H1 (cell line): ENCODE measurements around the gene RGS13. TPM values are rescaled to one million over a fixed set of nuclear protein-coding genes. Genes with fewer than 3 reads are reported as not detected.

ENCODE experiments used
- CTCF ChIA-PET: fragments of 300-600 bp; sonication (Branson Sonifier 250); formaldehyde crosslinking; loops from one replicate; lab custom pipeline; 2021; ENCODE audit not compliant: partially characterized antibody; lab: Charles Lee
- POLR2A ChIA-PET: fragments of 300-600 bp; sonication (Branson Sonifier 250); formaldehyde crosslinking; loops from one replicate; lab custom pipeline; 2021; ENCODE audit warnings: inconsistent platforms; ENCODE audit not compliant: partially characterized antibody; lab: Charles Lee
- DNase-seq, 2 experiments: peaks; one replicate each; pipeline versions ENCODE4 v3.0.0 to v3.0.0-alpha.2; 2010 to 2022; ENCODE audit warnings: low spot score in 2 of 2, low read depth in 1 of 2, mixed read lengths in 1 of 2
- FAIRE-seq: peaks from 2 replicates; lab custom pipeline; 2011; peaks lifted over from hg19 to GRCh38; lab: Jason Lieb, UNC
- H2AFZ ChIP-seq: 2 replicates; pipeline ENCODE4 v1.8.1; 2012; ENCODE audit warnings: low read length, inconsistent platforms
- H2AK5ac ChIP-seq: 2 replicates; pipeline ENCODE4 v1.6.1; 2013; ENCODE audit warnings: low read depth, low read length
- H2BK120ac ChIP-seq: replicated peaks from 2 replicates; pipeline ENCODE3; 2013; ENCODE audit warnings: low read depth, low read length, inconsistent platforms
- H2BK12ac ChIP-seq: 2 replicates; pipeline ENCODE4 v1.6.1; 2013; ENCODE audit warnings: low read depth, low read length
- H2BK15ac ChIP-seq: 2 replicates; pipeline ENCODE4 v1.6.1; 2013; ENCODE audit warnings: low read length
- H2BK20ac ChIP-seq: 2 replicates; pipeline ENCODE4 v1.6.1; 2013; ENCODE audit warnings: low read length
- H2BK5ac ChIP-seq: 2 replicates; pipeline ENCODE4 v1.6.1; 2013; ENCODE audit warnings: low read depth, low read length
- H3K14ac ChIP-seq: 2 replicates; pipeline ENCODE4 v1.6.1; 2013; ENCODE audit warnings: inconsistent platforms; ENCODE audit not compliant: insufficient read length
- H3K18ac ChIP-seq: 2 replicates; pipeline ENCODE4 v1.6.1; 2013; ENCODE audit warnings: low read length; ENCODE audit errors: extremely low read depth
- H3K23ac ChIP-seq: 2 replicates; pipeline ENCODE4 v1.6.1; 2013; ENCODE audit warnings: inconsistent platforms; ENCODE audit not compliant: insufficient read length
- H3K23me2 ChIP-seq: 2 replicates; pipeline ENCODE4 v1.6.1; 2013; ENCODE audit warnings: low read depth, low read length
- H3K27ac ChIP-seq: 2 replicates; pipeline ENCODE4 v1.6.1; 2011; ENCODE audit warnings: low read depth, low read length, inconsistent platforms
- H3K27me3 ChIP-seq, 4 experiments: replicated peaks in 1 of 4; 1 replicate in 1 of 4; 2 replicates in 3 of 4; pipeline versions ENCODE4 v1.6.1 to v1.8.1; 2011 to 2013; ENCODE audit warnings: low read length in 3 of 4, mild to moderate bottlenecking in 3 of 4, inconsistent platforms in 2 of 4, mixed read lengths in 2 of 4, moderate library complexity in 1 of 4; ENCODE audit not compliant: control insufficient read depth in 3 of 4, insufficient read depth in 3 of 4; ENCODE audit errors: extremely low read depth in 1 of 4
- H3K36me3 ChIP-seq, 4 experiments: 2 replicates each; pipeline versions ENCODE4 v1.6.1 to v1.8.1; 2011 to 2013; ENCODE audit warnings: mild to moderate bottlenecking in 4 of 4, low read length in 3 of 4, moderate library complexity in 2 of 4, control low read depth in 1 of 4, inconsistent platforms in 1 of 4; ENCODE audit not compliant: insufficient read depth in 4 of 4, control insufficient read depth in 2 of 4
- H3K4ac ChIP-seq: replicated peaks from 2 replicates; pipeline ENCODE3; 2013; ENCODE audit warnings: low read length, low read depth, mixed read lengths, inconsistent platforms; ENCODE audit not compliant: insufficient read length
- H3K4me1 ChIP-seq, 4 experiments: replicated peaks in 1 of 4; 1 replicate in 1 of 4; 2 replicates in 3 of 4; pipeline versions ENCODE4 v1.6.1 to v1.8.1; 2011 to 2013; ENCODE audit warnings: low read length in 3 of 4, inconsistent platforms in 2 of 4, mixed read lengths in 1 of 4; ENCODE audit not compliant: insufficient read depth in 4 of 4, control insufficient read depth in 3 of 4
- H3K4me2 ChIP-seq, 2 experiments: 2 replicates each; pipeline versions ENCODE4 v1.6.1 to v1.8.1; 2011 to 2013; ENCODE audit warnings: low read depth in 2 of 2, low read length in 2 of 2, control low read depth in 1 of 2, inconsistent platforms in 1 of 2, mild to moderate bottlenecking in 1 of 2; ENCODE audit not compliant: insufficient read depth in 1 of 2
- H3K4me3 ChIP-seq, 4 experiments: fragments of 200-600, 300-600 bp in 1 of 4; sonication (generic), shearing (Covaris generic), sonication (Bioruptor Twin) in 1 of 4; 2 replicates each; pipeline versions ENCODE4 v1.5.1 to v1.8.1; 2011 to 2016; ENCODE audit warnings: low read length in 4 of 4, low read depth in 3 of 4, control low read depth in 2 of 4, inconsistent platforms in 2 of 4, mild to moderate bottlenecking in 2 of 4, mixed read lengths in 1 of 4, moderate library complexity in 1 of 4; ENCODE audit not compliant: insufficient read depth in 2 of 4; ENCODE audit errors: extremely low read depth in 1 of 4
- H3K56ac ChIP-seq: replicated peaks from 2 replicates; pipeline ENCODE3; 2013; ENCODE audit warnings: low read depth, mild to moderate bottlenecking, mixed read lengths, low read length, inconsistent platforms; ENCODE audit not compliant: insufficient read length
- H3K79me1 ChIP-seq: 2 replicates; pipeline ENCODE4 v1.6.1; 2013; ENCODE audit warnings: low read depth, low read length, control low read depth
- H3K79me2 ChIP-seq, 2 experiments: 2 replicates each; pipeline versions ENCODE4 v1.6.1 to v1.8.1; 2012 to 2013; ENCODE audit warnings: low read length in 2 of 2, mild to moderate bottlenecking in 2 of 2, inconsistent platforms in 1 of 2; ENCODE audit not compliant: insufficient read depth in 2 of 2, control insufficient read depth in 1 of 2
- H3K9ac ChIP-seq, 4 experiments: replicated peaks in 1 of 4; 1 replicate in 1 of 4; 2 replicates in 3 of 4; pipeline versions ENCODE4 v1.6.1 to v1.8.1; 2011 to 2013; ENCODE audit warnings: low read depth in 3 of 4, low read length in 3 of 4, control low read depth in 2 of 4, mild to moderate bottlenecking in 2 of 4, moderate library complexity in 2 of 4, inconsistent platforms in 1 of 4; ENCODE audit errors: extremely low read depth in 1 of 4
- H3K9me3 ChIP-seq, 2 experiments: 2 replicates each; pipeline versions ENCODE4 v1.6.1 to v1.8.1; 2012 to 2013; ENCODE audit warnings: mild to moderate bottlenecking in 2 of 2, moderate library complexity in 2 of 2, control low read depth in 1 of 2, inconsistent platforms in 1 of 2, low read depth in 1 of 2, low read length in 1 of 2, mixed read lengths in 1 of 2; ENCODE audit not compliant: insufficient read depth in 2 of 2
- H4K20me1 ChIP-seq, 2 experiments: replicated peaks in 1 of 2; 2 replicates each; pipeline versions ENCODE3 to v1.8.1; 2011 to 2013; ENCODE audit warnings: inconsistent platforms in 2 of 2, low read length in 2 of 2, mild to moderate bottlenecking in 1 of 2; ENCODE audit not compliant: insufficient read depth in 2 of 2, control insufficient read depth in 1 of 2
- H4K5ac ChIP-seq: 2 replicates; pipeline ENCODE4 v1.6.1; 2013; ENCODE audit warnings: low read length, low read depth, mixed read lengths, inconsistent platforms; ENCODE audit not compliant: insufficient read length
- H4K8ac ChIP-seq: 2 replicates; pipeline ENCODE4 v1.8.0; 2013; ENCODE audit warnings: mild to moderate bottlenecking, moderate library complexity, low read length, inconsistent platforms; ENCODE audit not compliant: insufficient read depth; ENCODE audit errors: extremely low read depth
- H4K91ac ChIP-seq: replicated peaks from 2 replicates; pipeline ENCODE3; 2013; ENCODE audit warnings: low read length, mixed read lengths, inconsistent platforms; ENCODE audit not compliant: insufficient read length
- CBX8 ChIP-seq: fragments of 300-800, 300-1000 bp; sonication (generic); IDR thresholded peaks from 2 replicates; pipeline ENCODE4 v1.7.1; 2016; ENCODE audit warnings: low read depth, low read length, borderline replicate concordance
- KDM4A ChIP-seq: IDR thresholded peaks from one replicate; pipeline ENCODE4 v1.7.1; 2012; ENCODE audit warnings: low read depth, mild to moderate bottlenecking, moderate library complexity, low read length, inconsistent platforms; ENCODE audit not compliant: severe bottlenecking
- SIRT6 ChIP-seq: IDR thresholded peaks from one replicate; pipeline ENCODE4 v1.7.1; 2012; ENCODE audit warnings: low read length, inconsistent platforms
- polyA plus RNA-seq, 7 experiments: library from polyadenylated mRNA; depleted of rRNA in 3 of 7; stranded (reverse) in 5 of 7; unstranded in 2 of 7; fragments of >200 nt in 5 of 7; fragments of 200-250 nt in 2 of 7; gene quantifications; 1 replicate in 5 of 7; 2 replicates in 1 of 7; 4 replicates in 1 of 7; pipeline versions ENCODE4 v1.2.1 to v1.2.3, GENCODE V29; 2011 to 2013; ENCODE audit warnings: missing spikeins in 2 of 7, mixed read lengths in 2 of 7
- total RNA-seq: library from RNA; stranded (reverse); fragmentation: NEBNext Ultra II Directional; extraction: Animal tissue kit (Norgen Biotek cat#: 25700); gene quantifications from 2 replicates; pipeline ENCODE4 v1.2.1, GENCODE V29; 2021
- TF ChIP-seq, protein P1 (sequence below): IDR thresholded peaks from 2 replicates; pipeline ENCODE4 v1.6.1; 2012; ENCODE audit warnings: inconsistent platforms

Gene RGS13
- total and polyA plus RNA-seq, 2 of the 8 experiments (the other 6 are each of a cell fraction or from before 2014, with no cell fraction given), result not detected

GRCh38 chr1:192689459-192689858 lies 53.5 kb downstream of the RGS13 start:
- no peak overlapping the region for H4K8ac ChIP-seq
- H3K23me2 ChIP-seq, result no peaks in the 10 kb centered on the region
- no peak overlapping the region for H3K23ac ChIP-seq
- H3K79me1 ChIP-seq, result no peaks in the 10 kb centered on the region
- H2BK5ac ChIP-seq, result no peak overlapping the region
- DNase-seq (no peak), FAIRE-seq (no peak)
- no peak overlapping the region for H3K9ac ChIP-seq
- H3K27ac ChIP-seq, result no peak overlapping the region
- H2BK120ac ChIP-seq, result no peak overlapping the region
- no peak overlapping the region for H2BK12ac ChIP-seq
- H3K14ac ChIP-seq, result no peak overlapping the region
- H3K4me2 ChIP-seq, result no peak overlapping the region
- no peak overlapping the region for H3K18ac ChIP-seq
- H4K5ac ChIP-seq, result no peak overlapping the region
- H3K4me3 ChIP-seq, result no peak overlapping the region
- no peak overlapping the region for H4K91ac ChIP-seq
- H4K20me1 ChIP-seq, result no peaks in the 10 kb centered on the region
- H2AFZ ChIP-seq, result no peak overlapping the region
- H2AK5ac ChIP-seq, result no peak overlapping the region
- no peak overlapping the region for H2BK20ac ChIP-seq
- no peaks in the 10 kb centered on the region for H3K27me3 ChIP-seq
- ChIA-PET CTCF (no interaction called here), POLR2A (no interaction called here)
- peaks cover 6% of the 10 kb centered on the region in 2 experiments; a peak in 3 of 4 replicates for H3K9me3 ChIP-seq
- H3K56ac ChIP-seq, result no peak overlapping the region
- H3K36me3 ChIP-seq, result no peaks in the 10 kb centered on the region; a peak in 1 of 8 replicates
- no peak overlapping the region for H2BK15ac ChIP-seq
- H3K4me1 ChIP-seq, result no peaks in the 10 kb centered on the region
- H3K79me2 ChIP-seq, result no peaks in the 10 kb centered on the region
- no peak overlapping the region for H3K4ac ChIP-seq
- TF ChIP-seq CBX8, result no peak
- TF ChIP-seq, protein P1, sequence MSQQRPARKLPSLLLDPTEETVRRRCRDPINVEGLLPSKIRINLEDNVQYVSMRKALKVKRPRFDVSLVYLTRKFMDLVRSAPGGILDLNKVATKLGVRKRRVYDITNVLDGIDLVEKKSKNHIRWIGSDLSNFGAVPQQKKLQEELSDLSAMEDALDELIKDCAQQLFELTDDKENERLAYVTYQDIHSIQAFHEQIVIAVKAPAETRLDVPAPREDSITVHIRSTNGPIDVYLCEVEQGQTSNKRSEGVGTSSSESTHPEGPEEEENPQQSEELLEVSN, result no peak
- TF ChIP-seq KDM4A, result no peak
- TF ChIP-seq SIRT6, result no peak
